HG03064 (cell line): Measurements from ENCODE around the gene ACY1.

Experiments used
- ATAC-seq: cut with Tn5 transposase; IDR thresholded peaks from one replicate; pipeline ENCODE4 v1.9.1; 2021; ENCODE audit warnings: low read depth; ENCODE audit not compliant: unreplicated experiment

ACY1 gene

DNA sequence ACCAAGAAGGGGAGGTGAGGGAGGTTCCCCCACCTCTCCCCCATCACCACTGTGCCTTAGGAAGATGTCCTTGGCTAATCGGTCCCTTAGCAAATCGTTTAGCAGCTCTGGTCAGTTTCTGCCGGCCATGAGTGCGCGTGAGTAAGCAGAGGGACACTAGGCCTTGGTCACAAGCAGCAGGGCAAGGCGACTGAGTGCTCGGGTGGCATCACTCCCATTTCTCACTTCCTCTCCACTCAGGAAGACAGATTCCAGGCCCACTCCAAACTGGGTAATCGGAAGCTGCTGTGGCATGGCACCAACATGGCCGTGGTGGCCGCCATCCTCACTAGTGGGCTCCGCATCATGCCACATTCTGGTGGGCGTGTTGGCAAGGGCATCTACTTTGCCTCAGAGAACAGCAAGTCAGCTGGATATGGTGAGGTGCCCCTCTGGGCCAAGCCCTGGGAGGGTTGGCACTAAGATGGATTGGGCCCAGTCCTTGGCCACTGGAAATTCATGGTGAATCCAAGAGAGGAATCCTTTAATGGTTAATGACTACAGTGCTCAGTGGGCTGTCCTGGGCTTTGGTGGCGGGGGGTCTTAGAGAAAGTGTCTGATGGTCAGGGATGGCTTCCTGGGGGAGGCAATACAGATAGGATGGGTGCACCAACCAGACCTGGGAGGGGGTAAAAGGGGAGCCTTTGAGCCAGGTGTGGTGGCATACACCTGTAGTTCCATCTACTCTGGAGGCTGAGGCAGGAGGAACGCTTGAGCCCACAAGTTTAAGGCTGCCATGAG lies 37.2 kb upstream of the ACY1 start:
- ATAC-seq: no peak

DNA sequence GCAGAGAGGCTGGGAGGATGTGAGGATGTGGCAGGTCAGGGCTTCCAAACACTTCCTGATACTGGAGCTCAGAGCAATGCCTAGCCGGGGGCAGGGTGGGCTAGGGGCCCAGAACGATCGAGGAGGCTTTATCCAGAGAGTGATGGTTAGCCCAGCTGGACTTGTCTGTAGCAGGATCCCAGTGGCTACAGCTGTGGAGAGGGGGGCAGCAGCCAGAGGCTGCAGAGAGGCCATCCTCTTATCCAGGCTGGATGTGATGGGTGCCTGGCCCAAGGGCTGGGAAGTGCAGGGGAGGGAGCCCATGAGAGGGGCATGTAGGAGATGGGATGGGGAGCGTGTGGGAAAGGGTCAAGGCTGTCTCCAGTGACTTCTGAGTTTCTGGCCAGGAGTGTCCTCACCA lies 36.5 kb upstream of the ACY1 start:
- no peak for ATAC-seq

DNA sequence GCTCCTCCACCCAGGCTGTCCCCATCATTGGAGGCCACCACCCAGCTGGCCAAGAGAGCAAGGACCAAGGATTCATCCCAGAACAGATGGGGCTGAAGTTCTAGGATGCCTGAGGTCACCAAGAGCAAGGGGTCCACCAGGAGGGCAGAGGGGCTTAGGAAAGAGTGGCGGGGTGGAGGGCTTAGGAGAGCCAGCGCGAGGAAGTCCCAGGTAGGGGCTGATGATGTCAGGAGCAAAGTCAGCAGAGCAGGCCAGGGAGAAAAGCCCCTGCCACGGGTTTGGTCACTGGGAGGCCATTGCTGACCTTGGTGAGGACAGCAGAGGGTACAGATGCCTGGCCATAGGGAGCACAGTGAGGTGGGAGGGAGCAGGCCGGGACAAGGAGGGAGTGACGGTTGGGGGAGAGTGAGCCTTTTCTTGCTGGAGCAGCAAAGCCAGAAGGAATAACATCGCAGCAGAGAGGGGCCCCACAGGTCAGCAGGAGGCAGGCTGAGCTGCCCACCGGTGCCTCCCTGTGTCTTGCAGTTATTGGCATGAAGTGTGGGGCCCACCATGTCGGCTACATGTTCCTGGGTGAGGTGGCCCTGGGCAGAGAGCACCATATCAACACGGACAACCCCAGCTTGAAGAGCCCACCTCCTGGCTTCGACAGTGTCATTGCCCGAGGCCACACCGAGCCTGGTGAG lies 36.0 kb upstream of the ACY1 start:
- no peak for ATAC-seq

DNA sequence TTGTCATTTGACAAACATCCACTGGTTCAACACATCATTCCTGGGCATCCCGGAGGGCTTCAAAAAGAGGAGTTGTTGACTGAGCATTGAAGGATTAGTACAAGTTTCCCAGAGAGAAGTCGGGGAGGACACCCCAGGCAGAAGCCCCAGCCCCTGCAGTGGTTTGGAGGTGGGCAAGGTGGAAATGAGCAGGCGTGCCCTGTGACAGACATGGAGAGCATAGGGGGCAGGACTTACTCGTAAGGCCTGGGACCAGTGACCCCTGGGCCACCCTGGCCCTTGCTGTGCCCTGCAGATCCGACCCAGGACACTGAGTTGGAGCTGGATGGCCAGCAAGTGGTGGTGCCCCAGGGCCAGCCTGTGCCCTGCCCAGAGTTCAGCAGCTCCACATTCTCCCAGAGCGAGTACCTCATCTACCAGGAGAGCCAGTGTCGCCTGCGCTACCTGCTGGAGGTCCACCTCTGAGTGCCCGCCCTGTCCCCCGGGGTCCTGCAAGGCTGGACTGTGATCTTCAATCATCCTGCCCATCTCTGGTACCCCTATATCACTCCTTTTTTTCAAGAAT lies 35.2 kb upstream of the ACY1 start:
- no peak for ATAC-seq

DNA sequence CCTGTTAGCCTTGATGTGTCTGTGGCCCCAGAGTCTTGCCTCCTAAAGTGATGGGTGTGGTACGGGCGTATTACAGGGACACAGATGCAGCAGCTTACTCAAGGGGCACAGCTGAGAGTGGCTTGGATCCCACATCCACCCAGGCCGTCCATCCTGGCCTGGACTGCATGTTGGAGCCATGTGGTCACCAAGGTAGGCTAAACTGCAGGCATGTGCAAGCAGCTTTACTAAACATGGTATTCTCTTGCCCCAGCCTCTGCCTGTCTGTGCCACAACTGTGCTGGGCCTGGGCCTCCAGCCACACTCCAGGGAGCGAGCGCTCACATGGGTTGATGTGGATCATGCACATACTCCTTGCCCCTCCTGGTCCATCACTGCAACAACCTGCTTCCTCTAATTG lies 34.2 kb upstream of the ACY1 start:
- ATAC-seq: no peak

DNA sequence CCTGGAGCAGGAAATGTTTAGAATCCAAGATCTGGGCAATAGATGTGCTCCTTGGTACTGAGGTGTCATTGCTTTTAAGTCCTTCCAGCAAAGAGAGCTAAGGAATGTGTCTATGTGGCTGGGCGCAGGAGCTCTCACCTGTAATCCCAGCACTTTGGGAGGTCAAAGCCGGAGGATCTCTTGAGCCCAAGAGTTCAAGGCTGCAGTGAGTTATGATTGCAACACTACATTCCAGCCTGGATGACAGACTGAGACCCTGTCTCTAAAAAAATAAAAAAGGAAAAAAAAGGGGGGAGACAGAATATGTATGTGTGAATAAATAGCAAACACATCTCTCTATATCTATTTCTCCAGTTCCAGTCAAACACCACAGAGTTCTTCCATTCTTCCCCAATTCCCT lies 32.4 kb upstream of the ACY1 start:
- no peak for ATAC-seq

DNA sequence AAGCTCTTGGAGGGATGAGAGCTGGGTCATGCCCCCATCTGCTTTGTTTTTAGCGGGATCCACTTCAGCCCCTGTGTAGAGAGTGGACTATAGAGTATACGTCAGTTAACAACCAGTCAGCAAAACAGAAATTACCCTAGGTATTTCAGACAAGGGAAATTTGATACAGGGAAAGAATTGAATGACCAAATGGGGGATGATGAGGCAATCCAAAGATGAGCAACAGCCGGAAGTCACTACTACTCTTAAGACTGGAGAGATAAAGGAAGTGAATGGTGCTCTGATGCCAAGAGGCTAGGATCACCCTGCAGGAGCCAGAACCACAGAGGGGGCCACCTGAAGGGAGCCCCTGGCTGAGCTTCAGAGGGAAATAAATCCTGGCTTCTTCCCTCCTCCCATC lies 29.9 kb upstream of the ACY1 start:
- ATAC-seq: no peak

DNA sequence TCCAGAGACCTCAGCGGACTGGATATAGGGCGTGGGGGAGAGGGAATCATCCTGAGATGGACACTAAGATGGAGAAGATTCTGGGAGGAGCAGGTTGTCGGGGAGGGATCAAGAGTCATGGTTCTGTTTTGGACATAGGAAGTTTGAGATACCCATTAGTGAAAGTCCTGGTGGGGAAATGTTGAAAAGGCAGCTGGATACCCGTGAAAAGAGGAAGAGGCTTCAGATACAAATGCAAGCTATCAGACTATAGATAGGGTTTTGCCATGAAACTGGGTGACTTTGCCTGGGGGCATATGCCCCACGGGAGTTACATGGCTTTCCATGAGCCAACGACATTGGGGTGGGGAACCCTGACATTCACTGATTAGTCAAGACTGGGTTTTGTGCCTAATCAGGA lies 29.2 kb upstream of the ACY1 start:
- ATAC-seq: no peak

DNA sequence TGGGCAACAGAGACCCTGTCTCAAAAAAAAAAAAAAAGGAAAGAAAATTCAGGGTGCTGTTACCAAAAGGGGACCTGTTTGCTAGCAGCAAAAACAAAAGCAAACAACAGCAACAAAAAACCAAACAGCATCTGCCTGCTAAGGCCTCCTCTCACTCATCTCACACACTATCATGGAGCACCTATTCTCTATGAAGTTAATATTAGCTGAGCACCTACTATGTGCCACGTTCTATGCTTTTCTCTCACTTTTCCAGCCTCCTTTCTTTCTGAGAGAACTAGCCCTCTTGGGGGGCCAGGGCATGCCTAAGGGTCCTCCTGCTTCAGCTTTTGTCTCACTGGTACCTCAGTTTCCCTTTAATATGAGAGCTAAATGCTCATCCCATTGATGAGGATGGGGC lies 28.6 kb upstream of the ACY1 start:
- no peak for ATAC-seq

DNA sequence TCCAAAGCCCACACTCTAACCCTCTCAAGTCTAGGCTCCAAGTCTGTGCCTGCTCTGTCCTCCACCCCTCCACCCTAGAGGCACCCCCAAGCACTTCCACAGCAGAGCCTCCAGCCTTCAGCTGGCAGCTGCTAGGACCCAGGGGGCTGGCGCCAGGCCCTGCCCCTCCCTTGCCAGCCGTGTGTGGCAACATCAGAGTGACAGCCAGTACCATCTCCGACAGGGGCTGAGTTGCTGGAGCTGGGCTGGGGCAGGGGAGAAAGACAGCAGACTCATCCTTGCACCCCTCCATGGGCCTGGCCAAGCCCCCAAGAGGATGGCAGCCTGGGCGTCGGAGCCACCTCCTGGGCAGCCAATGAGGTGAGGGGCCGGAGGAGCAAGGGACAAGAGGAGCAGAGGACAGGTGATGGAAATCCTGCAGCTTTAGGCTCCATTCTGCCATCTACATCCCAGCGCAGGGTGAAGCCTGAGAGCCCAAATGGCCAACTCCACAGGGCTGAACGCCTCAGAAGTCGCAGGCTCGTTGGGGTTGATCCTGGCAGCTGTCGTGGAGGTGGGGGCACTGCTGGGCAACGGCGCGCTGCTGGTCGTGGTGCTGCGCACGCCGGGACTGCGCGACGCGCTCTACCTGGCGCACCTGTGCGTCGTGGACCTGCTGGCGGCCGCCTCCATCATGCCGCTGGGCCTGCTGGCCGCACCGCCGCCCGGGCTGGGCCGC lies 28.0 kb upstream of the ACY1 start, which contains the start of gene GPR62:
Gene GPR62, plus strand, starts transcription at position 207 of the 718 bp plus-strand sequence. Its CDS starts 272 bp downstream, at position 479.
- ATAC-seq: no peak

DNA sequence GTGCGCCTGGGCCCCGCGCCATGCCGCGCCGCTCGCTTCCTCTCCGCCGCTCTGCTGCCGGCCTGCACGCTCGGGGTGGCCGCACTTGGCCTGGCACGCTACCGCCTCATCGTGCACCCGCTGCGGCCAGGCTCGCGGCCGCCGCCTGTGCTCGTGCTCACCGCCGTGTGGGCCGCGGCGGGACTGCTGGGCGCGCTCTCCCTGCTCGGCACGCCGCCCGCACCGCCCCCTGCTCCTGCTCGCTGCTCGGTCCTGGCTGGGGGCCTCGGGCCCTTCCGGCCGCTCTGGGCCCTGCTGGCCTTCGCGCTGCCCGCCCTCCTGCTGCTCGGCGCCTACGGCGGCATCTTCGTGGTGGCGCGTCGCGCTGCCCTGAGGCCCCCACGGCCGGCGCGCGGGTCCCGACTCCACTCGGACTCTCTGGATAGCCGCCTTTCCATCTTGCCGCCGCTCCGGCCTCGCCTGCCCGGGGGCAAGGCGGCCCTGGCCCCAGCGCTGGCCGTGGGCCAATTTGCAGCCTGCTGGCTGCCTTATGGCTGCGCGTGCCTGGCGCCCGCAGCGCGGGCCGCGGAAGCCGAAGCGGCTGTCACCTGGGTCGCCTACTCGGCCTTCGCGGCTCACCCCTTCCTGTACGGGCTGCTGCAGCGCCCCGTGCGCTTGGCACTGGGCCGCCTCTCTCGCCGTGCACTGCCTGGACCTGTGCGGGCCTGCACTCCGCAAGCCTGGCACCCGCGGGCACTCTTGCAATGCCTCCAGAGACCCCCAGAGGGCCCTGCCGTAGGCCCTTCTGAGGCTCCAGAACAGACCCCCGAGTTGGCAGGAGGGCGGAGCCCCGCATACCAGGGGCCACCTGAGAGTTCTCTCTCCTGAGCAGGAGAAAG lies 27.2 kb upstream of the ACY1 start:
- ATAC-seq: no peak

DNA sequence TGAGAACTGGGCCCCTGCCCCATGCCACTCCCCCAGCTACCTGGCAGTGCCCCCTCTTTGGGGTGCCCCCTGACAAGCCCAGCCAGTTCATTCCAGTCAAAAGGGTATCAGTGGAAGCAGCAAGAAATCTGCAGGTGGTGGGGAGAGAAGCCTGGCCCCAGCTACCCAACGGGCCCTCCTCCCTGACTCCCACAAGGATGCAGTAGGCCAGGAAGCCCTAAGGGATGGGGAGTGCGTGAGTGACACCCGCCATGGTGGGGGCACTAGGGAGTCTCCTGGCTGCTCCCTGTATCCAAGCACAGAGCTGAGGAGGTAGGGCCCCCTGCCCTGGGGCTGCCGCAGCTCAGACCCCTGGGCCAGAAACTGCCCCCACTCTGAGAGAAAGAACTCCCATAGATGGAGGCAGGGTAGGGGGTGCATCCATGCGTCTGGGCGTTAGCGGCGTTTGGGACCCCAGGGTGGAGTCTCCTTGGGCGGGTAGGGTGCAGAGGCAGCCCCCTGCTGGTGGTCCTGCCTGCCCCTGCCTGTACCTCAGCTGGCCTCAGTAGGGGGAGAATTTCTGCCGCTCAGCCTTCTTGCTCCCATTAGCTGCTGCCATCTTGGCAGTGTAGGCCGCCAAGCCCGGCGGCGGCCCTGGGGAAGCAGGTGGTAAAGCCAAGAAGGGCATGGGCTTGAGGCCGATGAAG lies 25.7 kb upstream of the ACY1 start:
- no peak for ATAC-seq

DNA sequence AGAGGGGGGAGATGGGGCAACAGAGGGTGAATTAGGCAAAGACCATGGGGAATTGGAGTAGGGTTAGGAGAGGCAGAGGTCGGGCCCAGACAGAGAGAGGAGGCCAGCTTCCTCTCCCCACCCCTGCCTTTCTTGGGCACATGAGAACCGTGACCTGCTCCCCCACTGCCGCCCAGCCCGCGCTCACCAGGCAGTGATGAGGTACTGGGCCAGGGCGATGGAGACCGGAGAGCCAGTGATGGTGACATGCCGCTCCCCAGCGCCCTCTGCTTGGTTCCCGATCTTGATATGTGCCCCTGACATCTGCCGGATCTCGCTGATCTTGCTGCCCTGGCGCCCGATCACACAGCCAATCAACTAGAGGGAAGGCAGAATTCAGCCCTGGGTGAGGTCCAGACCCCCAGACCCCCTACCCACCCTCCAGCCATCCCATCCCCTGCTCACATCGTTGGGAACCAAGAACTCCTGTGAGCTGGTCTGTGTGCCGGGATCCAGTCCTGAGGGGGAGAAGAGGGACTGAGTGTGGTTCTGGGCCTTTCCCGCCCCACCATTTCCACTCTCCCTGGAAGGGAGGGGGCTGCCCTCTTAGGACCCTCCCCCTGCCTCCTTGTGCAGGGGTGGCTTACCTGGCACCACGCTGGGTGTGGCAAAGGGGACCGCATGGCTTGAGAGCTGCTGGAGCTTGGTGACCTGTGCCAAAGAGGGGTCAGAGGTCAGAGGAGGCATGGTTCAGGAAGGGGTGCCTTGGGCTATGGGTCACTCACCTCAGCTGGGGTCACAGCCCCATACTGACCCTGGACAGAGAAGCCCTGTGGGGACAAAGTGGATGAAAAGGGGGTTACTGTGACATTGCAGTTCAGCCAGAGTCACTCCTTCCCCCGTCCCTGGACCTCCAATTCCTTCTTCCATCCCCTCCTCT lies 24.5 kb upstream of the ACY1 start:
- ATAC-seq: no peak

DNA sequence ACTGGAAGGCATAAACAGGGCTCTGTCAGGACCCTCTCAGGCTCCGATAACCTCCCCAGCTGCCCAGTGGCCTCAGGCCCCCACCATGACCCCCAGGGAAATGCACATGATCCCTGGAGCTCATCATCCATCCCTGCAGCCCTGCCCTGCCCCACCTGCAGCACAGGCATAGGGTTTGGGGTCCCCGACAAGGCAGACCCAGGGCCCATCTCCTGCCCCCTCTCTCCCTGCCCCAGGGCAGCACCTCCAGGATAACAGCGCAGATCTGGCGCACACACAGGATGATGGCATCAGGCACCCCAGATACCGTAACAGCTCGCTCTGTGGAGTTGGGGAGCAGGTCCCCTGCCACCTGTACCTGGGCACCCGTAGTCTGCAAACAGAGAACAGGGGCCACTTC lies 23.7 kb upstream of the ACY1 start:
- ATAC-seq: no peak

DNA sequence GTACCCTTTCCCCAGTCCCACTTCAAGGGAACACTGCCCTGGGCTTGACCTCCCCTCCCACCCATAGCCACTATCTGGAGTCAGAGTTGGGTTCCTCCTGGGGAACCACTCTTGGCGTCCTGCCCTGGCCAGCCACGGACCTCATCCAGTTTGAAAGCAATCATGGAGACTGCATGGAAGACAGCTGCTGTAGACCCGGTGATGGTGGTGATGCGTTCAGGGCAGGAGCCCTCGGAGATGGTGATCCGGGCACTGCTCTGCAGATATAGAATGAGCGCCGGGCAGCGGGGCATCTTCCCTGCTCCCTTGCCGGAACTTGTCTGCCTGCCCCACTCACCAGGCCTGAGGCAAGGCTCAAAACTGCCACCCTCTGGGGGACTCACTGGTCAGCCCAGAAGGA lies 22.9 kb upstream of the ACY1 start:
- ATAC-seq: no peak

DNA sequence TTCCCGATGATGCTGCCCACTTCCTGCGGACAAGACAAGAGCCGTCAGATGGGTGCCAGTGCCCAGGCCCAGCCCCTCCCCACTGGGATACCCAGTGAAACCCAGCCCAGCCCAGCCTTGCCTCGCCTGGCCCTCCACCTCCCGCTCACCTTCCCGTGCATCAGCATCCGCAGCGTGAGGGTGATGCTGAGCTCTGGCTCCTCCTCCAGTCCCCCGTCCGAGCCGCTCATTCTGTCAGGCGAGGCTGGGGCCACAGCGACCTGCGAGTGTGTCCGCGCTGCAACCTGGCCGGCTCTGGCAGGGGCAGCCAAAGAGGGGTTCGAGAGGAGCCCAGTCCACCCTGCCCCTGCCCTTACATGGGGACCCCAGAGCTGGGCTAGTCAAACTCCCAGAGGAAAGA lies 22.3 kb upstream of the ACY1 start:
- no peak for ATAC-seq

DNA sequence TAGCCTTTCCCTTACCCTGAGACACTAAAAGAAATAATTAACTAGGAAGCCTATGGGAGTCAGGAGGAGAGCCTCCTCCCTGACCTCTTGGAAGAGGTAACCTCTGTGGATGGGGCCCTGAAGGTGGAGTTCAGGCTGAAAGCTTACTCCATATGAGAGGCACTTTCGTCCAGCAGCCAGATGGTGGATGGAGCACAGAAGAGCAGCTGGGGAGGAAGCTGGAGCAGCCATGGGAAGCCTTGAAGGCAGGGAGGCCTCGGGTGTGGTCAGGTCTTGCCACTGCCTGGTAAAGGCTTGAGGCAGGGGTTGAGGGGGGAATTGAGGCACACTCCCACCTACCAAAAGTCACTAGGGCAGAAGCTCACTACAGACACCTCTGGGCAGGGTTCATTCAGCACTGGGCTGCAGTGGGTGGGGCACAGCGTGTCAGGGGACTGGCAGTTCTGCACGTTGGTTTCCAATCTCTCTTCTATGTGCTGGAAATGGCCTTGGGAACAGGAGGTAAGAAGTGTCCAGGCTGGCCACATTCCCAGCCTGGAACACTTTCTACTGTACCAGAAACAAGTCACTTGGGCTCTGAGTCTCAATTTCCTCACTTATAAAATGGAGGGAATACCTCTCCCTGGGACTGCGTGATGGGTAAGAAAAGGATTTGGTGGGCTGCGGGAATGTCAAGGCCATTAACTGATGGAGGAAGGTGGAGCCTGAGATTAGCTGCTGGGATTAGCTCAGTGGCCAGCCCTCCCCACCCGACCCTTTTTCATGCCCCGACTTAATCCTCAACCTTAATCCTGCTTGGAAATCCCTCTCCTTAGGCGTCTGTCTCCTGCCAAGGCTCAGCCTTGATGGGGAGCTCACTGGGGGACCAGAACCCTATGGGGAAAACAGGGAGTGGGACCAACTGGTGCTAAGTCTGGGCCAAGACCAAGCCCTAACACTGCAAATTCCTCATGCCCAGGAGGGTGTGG lies 21.4 kb upstream of the ACY1 start:
- ATAC-seq: no peak
